ENCODE results near the gene PDGFC.

PDGFC gene

GRCh38 chr4:156733582-156733981, 238.0 kb downstream of the PDGFC start:
- no peak for TF ChIP-seq CTCF (IDR thresholded peaks at IDR 0.05; ENCODE audit: low read depth, low read length, missing control alignments)
- no peak overlapping the region for H3K4me3 ChIP-seq (replicated peaks; ENCODE audit: low read depth, low read length)
- no peak for DNase-seq (ENCODE audit: extremely low read depth, low read depth)

- no peak overlapping the region for H3K4me3 ChIP-seq (replicated peaks; ENCODE audit: low read depth, low read length)
- TF ChIP-seq CTCF (IDR thresholded peaks at IDR 0.05; ENCODE audit: low read depth, low read length, missing control alignments), result no peak
- DNase-seq (ENCODE audit: extremely low read depth, low read depth), result no peak
Measured at GRCh38 chr4:156732634-156733033, 239.0 kb downstream of the PDGFC start.

GRCh38 chr4:156729416-156729815, 242.2 kb downstream of the PDGFC start:
- TF ChIP-seq CTCF (IDR thresholded peaks at IDR 0.05; ENCODE audit: low read depth, low read length, missing control alignments), result no peak
- DNase-seq (ENCODE audit: extremely low read depth, low read depth), result no peak

GRCh38 chr4:156725257-156725656, 246.3 kb downstream of the PDGFC start:
- TF ChIP-seq CTCF (IDR thresholded peaks at IDR 0.05; ENCODE audit: low read depth, low read length, missing control alignments), result no peak
- DNase-seq (ENCODE audit: extremely low read depth, low read depth), result no peak
- H3K4me3 ChIP-seq (replicated peaks; ENCODE audit: low read depth, low read length), result no peak overlapping the region

More at GRCh38 chr4:156729416-156729815, 242.2 kb downstream of the PDGFC start:
- H3K4me3 ChIP-seq (replicated peaks; ENCODE audit: low read depth, low read length), result no peak overlapping the region

- no peak overlapping the region for H3K4me3 ChIP-seq (replicated peaks; ENCODE audit: low read depth, low read length)
- TF ChIP-seq CTCF (IDR thresholded peaks at IDR 0.05; ENCODE audit: low read depth, low read length, missing control alignments), result no peak
- no peak for DNase-seq (ENCODE audit: extremely low read depth, low read depth)
Measured at GRCh38 chr4:156723951-156724668, 247.5 kb downstream of the PDGFC start.

GRCh38 chr4:156718226-156718625, 253.4 kb downstream of the PDGFC start:
- no peak for DNase-seq (ENCODE audit: extremely low read depth, low read depth)
- no peak overlapping the region for H3K4me3 ChIP-seq (replicated peaks; ENCODE audit: low read depth, low read length)
- TF ChIP-seq CTCF (IDR thresholded peaks at IDR 0.05; ENCODE audit: low read depth, low read length, missing control alignments), result no peak

- no peak for TF ChIP-seq CTCF (IDR thresholded peaks at IDR 0.05; ENCODE audit: low read depth, low read length, missing control alignments)
- no peak for DNase-seq (ENCODE audit: extremely low read depth, low read depth)
- H3K4me3 ChIP-seq (replicated peaks; ENCODE audit: low read depth, low read length), result no peak overlapping the region
Measured at GRCh38 chr4:156711193-156711590, 260.4 kb downstream of the PDGFC start.

Measured in HFF-Myc (cell line).